ENCODE data around the gene CST3.
A peak's percentile ranks its signal among the peaks of the same experiment; 100 is the strongest.
"Not testable (repeated sequence)": the region's sequence is repeated elsewhere in the genome, so short reads cannot be mapped to it uniquely, and the experiment has no call there.

Gene CST3, protein sequence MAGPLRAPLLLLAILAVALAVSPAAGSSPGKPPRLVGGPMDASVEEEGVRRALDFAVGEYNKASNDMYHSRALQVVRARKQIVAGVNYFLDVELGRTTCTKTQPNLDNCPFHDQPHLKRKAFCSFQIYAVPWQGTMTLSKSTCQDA

DNA sequence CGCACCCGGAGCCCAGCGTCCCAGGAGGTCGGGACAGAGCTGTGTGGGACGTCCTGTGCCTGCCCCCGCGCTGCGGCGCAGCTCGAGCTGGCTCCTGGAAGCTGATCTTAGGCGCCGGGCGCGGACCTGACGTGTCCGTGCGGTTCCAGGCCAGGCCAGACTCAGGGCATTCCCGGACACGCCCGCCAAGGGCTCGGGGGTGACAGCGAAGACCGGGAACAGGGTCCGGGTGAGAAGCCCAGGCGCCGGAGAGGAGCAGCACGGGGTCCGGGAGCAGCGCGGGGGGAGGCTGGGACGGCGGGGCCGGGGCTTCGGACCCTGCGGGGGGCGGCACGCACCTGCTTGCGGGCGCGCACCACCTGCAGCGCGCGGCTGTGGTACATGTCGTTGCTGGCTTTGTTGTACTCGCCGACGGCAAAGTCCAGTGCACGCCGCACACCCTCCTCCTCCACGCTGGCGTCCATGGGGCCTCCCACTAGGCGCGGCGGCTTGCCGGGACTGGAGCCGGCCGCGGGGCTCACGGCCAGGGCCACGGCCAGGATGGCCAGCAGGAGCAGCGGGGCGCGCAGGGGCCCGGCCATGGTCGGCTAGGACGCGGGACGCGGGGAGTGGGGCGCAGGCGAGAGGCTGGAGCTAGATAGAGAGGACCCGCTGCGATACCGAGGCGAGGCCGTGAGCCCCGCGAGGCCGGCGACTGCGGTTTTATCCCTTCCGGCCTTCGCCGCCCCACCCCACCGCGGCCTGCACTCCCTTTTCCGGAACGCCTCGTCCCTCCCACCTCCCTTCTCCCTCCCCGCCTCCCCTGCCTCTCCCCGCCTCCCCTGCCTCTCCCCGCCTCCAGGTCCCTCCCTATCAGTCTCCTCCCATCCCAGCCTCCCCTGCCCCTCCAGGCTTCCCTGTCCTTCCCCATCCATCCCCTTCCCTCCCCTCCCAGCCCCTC, at the start of gene CST3:
Gene CST3, minus strand, starts transcription at position 674 of the 940 bp plus-strand sequence. Its CDS starts 93 bp downstream, at position 581.
- DNase-seq (ENCODE audit: low spot score) = peak; percentile 88

DNA sequence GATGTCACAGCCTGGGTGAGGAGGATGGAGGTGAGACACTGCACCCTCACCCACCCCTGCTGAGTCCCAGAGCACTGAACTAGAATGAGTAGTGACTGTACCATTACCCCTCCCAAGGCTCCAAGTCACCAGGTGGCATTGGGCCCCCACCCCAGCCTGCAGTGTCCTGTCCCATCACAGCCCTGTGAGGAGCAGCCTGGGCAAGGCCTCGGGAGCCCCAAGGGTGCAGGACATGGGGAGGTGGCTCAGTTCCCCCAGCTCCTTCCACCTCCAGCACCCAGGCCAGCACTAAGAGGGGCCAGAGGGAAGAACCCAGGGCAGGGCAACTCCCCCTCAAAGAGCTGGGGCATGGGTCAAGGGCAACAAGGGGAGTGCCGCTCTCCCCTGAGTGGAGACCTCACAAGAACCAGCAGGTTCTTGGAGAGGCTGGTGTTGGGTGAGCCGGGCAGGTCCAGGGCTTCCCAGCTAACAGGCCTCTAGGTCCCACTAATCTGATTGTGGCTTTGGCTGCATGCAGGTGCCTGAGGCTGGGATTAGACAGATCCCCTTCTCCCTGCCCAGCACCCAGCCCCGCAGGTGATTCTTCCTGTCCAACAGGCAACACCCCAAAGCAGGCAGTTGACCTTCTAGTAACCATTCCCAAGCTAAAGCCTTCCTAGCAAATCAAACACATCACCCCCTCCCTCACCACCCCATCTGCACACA, 48.4 kb upstream of the CST3 start:
- no peak for DNase-seq (ENCODE audit: low spot score)

DNA sequence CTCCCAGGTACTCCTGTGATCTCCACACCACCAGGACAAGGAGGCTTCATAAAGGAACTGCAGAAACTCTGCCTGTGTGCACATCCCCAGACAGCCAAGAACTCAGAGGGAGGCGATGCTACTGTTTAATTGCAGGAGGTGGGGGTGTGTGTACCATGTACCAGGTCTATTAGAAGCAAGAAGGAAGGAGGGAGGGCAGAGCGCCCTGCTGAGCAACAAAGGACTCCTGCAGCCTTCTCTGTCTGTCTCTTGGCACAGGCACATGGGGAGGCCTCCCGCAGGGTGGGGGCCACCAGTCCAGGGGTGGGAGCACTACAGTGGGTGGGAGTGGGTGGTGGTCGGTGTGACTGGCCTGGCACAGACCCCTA, 47.8 kb upstream of the CST3 start:
- DNase-seq (ENCODE audit: low spot score) = not testable (repeated sequence)

DNA sequence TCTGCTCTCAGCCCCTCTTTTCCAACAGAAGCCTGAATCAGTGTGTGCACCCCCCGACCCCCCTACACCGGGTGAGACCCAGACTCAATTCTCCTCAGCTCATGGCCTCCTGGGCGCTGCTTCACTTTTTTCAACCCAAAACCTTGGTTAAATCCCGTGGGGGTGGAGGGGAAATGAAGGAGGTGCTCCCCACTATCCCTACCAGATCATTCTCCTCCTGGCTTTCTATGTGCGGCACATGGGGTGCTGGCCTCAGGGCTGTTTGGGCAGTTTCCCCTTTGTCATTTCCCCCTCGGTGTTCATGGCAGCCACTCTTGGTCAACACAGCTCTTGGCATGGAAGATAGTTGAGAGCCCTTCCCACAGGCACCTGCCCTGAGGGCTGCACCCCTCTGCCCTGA, 46.5 kb upstream of the CST3 start:
- no peak for DNase-seq (ENCODE audit: low spot score)

DNA sequence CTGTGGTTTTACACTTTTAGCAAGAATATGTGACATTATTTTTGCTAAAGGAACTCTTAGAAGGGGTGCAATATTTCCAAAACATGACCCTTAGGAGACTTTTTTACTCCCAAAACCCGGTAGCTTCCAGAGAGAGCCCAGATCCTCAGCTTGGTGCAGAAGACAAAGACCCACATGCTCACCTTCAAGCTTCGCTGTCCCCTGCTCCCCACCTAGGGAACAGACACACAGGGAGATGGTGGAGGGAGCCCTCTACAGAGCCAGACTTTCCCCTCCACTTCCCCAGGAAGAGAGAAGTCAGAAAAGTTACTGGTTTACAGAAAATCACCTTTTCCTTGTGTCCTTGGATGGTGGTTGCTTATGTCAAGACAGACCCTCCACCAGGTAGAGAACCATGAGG, 46.1 kb upstream of the CST3 start:
- DNase-seq (ENCODE audit: low spot score) = no peak

DNA sequence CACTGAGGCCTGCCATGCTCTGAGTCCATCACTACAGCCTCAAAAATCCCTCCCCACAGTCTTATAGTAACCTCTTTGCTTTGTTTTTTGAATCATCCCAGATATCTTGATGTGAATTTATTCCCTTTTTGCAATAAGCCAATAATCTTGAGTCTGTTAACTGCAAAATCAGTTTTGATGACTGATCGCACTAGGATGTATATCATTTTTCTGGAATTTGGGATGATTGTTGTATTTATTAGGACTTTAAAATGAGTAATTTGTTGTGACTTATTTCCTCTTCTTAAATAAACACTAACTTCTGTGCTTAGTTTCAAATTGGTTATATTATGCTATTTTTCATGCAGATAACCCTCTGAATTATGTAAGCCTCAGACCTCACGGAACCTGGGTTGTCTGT, 45.5 kb upstream of the CST3 start:
- no peak for DNase-seq (ENCODE audit: low spot score)

DNA sequence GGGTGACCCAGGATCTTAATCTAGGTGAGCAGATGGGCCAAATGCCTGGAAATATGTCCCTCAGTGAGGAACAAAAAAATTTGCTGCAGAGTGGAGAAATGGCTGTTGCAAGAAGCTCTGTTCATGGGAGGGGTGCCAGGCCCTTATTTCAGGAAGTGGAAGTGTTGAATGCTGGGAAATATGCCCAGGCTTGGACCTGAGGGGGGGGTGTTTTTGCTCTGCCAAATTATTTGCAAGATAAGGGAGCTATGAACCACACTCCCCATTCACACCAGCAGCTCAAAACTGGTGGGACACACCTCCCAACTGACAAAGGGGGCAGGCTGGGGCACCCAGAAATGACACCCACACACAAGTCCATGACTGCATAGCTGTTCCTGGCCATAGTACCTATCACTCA, 42.4 kb upstream of the CST3 start:
- no peak for DNase-seq (ENCODE audit: low spot score)

DNA sequence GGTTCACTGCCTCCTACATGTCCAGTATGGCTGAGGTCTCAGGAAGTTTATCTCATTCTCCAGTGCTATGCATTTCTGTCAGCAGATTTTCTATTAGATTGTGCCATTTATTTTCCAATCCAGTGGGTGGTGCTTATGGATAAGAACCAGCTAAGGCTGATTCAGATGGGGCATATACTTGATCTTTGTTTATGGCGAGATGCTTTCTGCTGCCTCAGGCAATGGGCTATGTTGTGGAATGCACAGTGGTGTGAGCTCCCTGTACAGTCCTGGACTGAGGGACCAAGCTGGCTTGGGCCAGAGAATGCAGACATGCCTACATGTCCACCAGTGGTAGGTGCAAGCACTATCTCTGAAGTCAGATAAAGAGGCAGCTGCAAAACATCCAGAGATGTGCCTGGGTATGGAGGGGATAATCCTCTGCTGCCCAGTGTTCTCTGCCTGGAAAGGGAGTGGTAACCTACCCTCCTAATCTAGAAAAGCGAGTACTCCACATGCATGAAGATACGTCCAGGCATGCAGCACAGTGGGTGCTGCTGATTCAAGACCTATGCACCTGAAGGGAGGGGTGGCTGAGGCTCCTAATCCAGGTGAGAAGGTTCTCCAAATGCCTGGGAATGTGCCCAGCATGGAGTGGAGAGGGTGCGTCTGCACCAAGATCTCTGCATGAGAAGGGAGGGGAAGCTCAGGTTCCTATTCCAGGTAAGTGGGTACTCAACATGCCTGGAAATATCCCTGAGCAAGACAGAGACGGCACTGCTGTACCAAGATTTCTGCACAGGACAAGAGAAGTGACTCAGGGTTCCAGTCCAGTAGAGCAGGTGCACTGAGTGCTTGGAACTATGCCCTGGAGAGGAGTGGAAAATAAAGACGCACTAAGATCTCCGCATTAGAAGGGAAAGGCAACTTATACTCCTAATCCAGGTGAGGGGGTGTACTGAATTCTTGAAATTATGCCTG, 41.7 kb upstream of the CST3 start:
- DNase-seq (ENCODE audit: low spot score) = no peak

DNA sequence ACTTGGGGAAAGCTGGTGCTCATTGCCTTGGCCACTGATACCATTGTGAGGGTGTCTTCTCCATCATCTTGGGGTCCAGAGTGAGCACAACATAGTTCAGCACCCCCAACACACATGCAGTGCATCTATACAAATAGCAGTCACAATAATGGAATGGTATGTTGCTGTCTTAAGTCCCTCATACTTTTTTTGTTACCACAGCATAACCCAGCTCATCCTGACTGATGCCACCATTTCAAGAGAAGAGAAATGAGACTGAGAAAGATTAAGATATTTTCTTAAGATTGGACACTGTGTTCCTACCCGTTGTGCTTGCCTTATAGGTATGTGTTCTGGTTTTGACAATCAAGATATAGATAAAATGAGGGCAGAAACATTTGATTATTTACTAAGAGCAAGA, 35.5 kb upstream of the CST3 start:
- no peak for DNase-seq (ENCODE audit: low spot score)

DNA sequence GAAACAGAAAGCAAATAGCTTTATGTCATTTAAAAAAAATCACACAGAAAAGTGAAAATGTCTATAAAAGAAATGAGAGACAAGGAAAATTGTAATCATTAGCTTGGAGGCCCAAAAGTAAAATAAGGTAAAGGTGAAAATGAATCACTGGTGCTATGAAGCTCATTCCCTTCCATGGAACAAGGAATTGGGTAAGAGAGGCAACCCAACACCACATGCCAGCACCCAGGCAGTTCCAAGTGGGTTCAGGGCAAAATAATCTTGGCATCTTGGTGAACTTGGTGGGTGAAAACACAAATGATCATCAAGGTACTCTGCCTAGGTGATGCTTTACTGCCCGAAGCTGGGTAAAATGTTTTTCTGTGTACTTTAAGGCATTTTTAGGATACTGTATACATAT, 34.4 kb upstream of the CST3 start:
- DNase-seq (ENCODE audit: low spot score) = no peak

DNA sequence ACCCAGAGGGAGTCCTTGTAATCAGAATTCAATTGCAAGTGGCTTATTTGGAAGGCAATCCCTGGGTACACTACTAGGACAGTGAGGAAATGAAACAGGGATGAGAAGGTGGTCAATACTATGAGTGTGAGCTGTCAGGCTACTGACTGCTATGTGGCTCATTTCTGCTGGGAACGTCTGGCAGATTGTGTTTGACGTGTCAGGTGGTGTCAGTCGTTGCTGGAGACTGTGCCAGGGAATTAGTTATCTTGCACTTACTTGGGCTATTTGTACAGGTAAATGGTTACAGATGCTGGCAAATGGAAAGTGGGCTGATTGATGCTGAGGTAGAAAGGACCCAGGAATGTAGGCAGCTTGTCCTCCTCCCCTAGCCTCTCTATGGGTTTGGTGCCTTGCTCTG, 33.7 kb upstream of the CST3 start:
- DNase-seq (ENCODE audit: low spot score) = no peak

DNA sequence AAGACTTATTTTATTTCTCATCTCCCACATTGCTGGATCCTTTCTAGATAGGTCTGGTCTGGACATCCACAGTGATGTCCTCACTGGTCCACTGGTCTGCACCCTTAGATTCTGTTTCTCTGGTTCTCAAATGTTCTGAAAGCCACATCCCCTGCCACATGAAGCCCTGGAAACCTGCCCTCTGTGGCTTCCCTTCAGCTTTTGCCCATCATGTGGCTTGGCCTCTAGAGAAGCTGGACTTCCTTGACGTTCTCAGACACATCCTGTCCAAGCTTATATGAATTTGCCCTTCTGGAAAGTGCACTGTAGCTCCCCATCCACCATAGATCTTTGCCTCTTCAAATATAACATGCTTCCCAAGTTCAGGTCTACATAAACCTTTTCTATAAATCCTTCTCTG, 32.6 kb upstream of the CST3 start:
- DNase-seq (ENCODE audit: low spot score) = no peak

DNA sequence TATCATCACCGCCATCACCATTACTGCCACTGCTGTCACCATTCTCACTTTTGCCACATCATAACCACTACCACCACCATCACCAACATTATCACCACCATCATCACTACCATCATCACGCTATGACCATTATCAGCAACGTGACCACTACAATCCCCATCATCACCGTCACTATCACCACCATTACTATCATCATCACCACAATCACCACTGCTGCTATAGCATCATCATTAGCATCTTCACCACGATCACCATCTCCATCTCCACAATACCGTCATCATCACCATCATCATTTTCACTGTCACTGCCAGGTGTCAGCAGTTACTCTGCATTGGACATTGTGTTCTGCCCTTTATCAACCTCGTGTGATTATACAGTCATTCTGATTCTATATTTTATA, 32.1 kb upstream of the CST3 start:
- no peak for DNase-seq (ENCODE audit: low spot score)

DNA sequence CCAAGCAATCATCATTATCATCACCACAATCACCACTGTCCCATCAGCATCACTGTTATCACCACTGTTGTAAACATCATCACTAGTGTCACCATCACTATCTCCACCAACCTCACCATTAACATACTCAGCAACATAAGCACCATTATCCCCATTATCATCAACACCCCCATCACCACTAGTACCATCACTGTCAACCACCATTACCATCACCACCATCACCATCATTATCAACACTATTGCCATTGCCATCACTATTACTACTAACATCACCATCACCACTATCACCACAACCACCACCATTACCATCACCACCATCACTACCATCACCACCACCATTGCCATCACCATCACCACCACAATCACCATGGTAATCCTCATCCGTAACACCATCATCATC, 31.6 kb upstream of the CST3 start:
- no peak for DNase-seq (ENCODE audit: low spot score)

DNA sequence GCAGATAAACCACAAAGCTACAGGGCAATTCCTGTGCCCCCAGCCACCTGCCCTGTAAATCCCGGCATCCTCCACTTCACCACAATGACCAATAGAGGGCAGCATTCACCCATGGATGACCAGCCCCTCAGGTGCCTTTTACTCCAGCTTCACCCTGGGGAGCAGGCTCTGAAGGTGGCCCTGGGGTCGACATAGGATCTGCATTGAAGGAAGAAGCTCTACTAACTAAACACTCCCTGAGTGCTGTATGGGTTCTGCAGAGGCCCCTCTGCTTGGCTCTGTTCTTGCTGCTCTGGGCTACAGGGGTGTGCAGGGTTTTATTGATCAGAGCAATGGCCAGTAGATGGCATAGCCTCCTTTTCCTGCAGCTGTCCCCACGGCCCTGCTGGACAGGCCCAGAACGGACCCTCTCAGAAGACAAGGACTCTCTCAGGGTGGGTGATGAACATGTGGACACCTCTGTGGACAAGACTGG, 30.8 kb upstream of the CST3 start:
- peak; percentile 68 for DNase-seq (ENCODE audit: low spot score)

DNA sequence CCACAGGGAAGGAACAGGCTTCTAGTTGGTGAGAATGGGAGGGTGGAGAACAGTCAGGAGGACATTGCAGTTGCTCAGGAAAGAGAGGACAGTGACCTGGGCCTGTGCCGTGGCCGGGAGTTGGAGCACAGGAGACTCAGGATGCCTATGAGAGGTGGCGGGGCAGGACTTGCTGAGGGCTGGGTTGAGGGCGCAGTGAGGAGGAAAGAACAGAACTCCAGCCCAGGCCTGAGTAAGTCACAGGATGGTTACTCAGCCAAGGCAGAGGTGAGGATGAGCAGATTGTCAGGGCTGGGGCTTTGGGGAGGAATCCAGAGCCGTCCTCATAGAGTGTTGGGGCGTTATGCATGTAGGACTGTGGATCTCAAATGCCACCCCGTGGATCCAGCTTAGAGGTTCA, 29.9 kb upstream of the CST3 start:
- DNase-seq (ENCODE audit: low spot score) = no peak

DNA sequence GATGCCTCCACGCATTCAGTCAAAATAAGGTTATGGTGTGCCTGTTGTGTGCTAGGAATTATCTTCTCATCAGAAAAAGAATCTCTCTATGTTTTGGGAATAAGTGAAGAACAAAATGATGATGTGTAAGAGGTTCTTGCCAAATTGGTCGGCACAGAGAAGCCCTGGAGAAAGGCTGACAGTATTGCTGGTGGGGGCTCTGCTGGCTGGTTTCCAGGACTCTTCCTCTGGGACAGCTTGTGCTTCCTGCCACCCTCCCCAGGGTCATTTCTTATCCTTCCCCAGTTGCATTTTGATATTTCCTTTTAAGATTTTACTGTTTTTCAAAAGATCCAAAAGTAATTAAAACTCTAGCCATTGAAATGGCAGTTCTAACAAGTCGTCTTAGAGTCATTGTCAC, 28.9 kb upstream of the CST3 start:
- no peak for DNase-seq (ENCODE audit: low spot score)

DNA sequence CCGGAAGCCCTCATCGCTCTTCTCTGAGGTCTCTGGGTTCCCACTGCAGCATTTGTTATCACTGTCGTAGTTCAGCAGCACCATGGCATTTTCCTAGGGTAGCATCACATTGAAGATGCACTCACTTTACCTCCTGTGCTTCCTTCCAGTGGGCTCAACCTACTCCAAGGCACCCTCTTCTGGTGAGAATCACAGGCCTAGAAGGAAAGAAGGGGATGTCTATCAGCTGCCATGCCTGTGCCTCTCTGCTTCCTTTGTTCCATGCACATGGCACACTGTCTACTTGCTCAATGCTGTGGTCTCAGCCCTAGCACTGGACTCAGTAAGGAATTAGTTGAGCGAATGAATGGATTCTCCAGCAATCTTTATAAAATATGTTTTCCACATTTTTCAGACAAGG, 28.4 kb upstream of the CST3 start:
- DNase-seq (ENCODE audit: low spot score) = no peak

DNA sequence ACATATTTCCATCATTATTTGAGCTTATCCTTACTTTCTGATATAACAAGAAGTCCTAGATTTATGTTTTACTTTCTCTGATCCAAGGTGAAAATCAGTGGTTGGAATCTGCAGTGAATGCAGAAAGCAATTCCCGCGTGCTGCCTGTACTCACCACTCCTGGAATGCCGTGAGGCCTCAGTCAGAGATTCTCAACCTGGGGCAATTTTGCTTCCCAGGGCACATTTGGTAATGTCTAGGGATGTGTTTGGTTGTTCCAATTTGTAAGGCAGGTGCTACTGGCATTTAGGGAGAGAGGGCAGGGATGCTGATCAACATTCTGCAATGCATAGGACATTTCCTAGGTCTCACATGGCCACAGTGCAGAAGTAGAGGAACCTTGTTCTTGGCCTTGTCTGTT, 27.2 kb upstream of the CST3 start:
- no peak for DNase-seq (ENCODE audit: low spot score)

DNA sequence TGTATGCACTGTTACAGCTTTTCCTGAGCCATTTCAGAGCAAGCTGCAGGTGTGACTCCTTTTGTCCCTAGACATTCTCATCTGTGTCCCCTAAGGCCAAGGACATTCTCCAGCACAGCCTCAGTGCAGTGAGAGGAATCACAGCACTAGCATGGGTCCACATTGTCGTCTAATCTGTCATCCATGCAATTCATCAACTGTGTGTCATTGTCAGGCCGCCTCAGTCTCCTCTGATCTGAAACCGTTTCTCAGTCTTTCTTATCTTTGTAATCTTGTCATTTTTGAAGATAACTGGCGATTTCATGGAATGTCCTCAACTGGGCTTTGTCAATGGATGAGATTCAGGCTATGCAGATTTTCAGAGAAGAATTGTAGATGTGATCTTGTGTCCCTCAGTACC, 26.3 kb upstream of the CST3 start:
- not testable (repeated sequence) for DNase-seq (ENCODE audit: low spot score)

DNA sequence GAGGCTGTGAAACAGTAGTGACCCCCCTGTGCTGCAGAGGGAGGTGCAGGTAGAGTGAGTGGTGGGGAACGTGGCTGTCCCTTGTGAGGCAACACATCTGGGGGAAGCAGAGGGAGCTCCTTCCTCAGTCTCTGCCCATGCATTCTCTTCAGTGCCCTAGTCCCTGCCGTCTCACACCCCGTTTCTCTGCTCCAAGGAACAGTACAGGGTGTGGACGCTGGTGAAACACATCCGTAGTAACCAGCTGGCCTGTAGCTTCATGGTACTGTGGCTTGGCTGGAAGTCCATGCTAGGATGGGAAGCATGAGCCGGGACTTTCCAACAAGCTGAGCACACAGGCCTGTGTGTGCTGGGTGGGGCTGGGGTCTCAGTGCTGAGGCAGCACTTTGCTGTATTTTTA, 25.4 kb upstream of the CST3 start:
- DNase-seq (ENCODE audit: low spot score) = no peak

Measured in kidney tubule cell (primary cell).